ENCODE data around the gene SETBP1. TPM values are rescaled to one million over a fixed set of nuclear protein-coding genes. Genes with fewer than 3 reads are reported as not detected.

SETBP1 gene
- total and polyA plus RNA-seq, 2 of the 13 experiments (the other 11 are each of a cell fraction or from before 2014, with no cell fraction given), result 0.18 to 0.65 TPM

DNA sequence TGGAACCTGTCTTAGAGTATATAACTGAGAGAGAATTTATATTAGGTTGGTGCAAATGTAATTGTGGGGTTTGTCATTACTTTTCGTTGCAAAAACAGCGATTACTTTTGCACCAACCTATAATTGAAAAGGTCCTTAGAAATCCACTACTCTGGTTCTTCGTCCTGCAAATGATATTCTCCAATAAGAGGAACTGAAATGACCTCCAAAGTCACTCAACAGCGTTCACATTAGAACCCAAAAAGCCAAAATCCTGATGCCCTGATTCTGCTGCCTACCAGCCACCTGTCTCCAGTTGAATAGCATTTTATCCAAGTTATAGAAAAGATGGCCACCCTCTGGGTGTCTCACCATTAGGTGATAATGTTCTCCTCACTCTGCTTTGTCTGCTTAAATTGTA is 230.6 kb downstream of the SETBP1 start:
- no TSS peak for BruUV-seq (replicated peaks)
- Histone ChIP-seq H3K27ac (ENCODE audit: extremely low read length, insufficient read depth, low read length) (no peak overlapping the region), H3K27me3 (ENCODE audit: control insufficient read depth in 1 of 2, insufficient read depth in 2 of 2, low read length in 2 of 2) (no peaks in the 10 kb centered on the region), H3K4me3 (replicated peaks in 1 of 3; ENCODE audit: insufficient read depth in 1 of 3, low read depth in 2 of 3, low read length in 3 of 3) (no peak overlapping the region), H2AFZ (ENCODE audit: low read length) (no peak overlapping the region), H3K9ac (ENCODE audit: insufficient read depth, low read depth, low read length) (no peak overlapping the region), H3K9me3 (ENCODE audit: low read length) (no peaks in the 10 kb centered on the region), H3K79me2 (ENCODE audit: insufficient read depth, low read length) (no peaks in the 10 kb centered on the region), H3K4me2 (ENCODE audit: low read depth, low read length) (no peak overlapping the region), H3K4me1 (ENCODE audit: insufficient read depth, low read length) (no peaks in the 10 kb centered on the region), H4K20me1 (ENCODE audit: insufficient read depth, low read length) (no peaks in the 10 kb centered on the region), H3K36me3 (replicated peaks in 1 of 2; ENCODE audit: control insufficient read depth in 1 of 2, insufficient read depth in 2 of 2, low read length in 2 of 2) (no peaks in the 10 kb centered on the region)
- CTCF ChIA-PET (ENCODE audit: low intra/inter-chr PET ratio, low total read pairs), result no interaction called here
- no peak for DNase-seq (ENCODE audit: low spot score)
- POLR2A ChIA-PET, result no interaction called here
- in situ Hi-C loops (cut with HindIII; ENCODE audit: extremely low pct_ligation_motif_present, low pct_unique_long_range_greater_than_20kb), result no loop called here
- no peak for ATAC-seq
- 47% methylated on average over 4 of the region's 4 CpGs for WGBS (ENCODE audit: low lambda C conversion rate)
- TF ChIP-seq, protein P1, sequence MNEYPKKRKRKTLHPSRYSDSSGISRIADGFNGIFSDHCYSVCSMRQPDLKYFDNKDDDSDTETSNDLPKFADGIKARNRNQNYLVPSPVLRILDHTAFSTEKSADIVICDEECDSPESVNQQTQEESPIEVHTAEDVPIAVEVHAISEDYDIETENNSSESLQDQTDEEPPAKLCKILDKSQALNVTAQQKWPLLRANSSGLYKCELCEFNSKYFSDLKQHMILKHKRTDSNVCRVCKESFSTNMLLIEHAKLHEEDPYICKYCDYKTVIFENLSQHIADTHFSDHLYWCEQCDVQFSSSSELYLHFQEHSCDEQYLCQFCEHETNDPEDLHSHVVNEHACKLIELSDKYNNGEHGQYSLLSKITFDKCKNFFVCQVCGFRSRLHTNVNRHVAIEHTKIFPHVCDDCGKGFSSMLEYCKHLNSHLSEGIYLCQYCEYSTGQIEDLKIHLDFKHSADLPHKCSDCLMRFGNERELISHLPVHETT (CRISPR knock-in tag; conservative IDR thresholded peaks at IDR 0.05), result no peak
- TF ChIP-seq TBX2 (CRISPR knock-in tag; IDR thresholded peaks at IDR 0.05; ENCODE audit: borderline replicate concordance) (no peak), ZFP36L2 (CRISPR knock-in tag; IDR thresholded peaks at IDR 0.05) (no peak), ZNF780A (CRISPR knock-in tag; IDR thresholded peaks at IDR 0.05) (no peak), ZNF850 (CRISPR knock-in tag; conservative IDR thresholded peaks at IDR 0.05) (no peak), NPAS2 (CRISPR knock-in tag; IDR thresholded peaks at IDR 0.05; ENCODE audit: borderline replicate concordance) (no peak), KDM3A (CRISPR knock-in tag; IDR thresholded peaks at IDR 0.05; ENCODE audit: low read depth) (no peak), BRD4 (CRISPR knock-in tag; IDR thresholded peaks at IDR 0.05) (no peak), ETV5 (CRISPR knock-in tag; IDR thresholded peaks at IDR 0.05; ENCODE audit: borderline replicate concordance) (no peak), POLR2AphosphoS2 (IDR thresholded peaks at IDR 0.05; ENCODE audit: low read depth, low read length) (no peak), ZNF383 (CRISPR knock-in tag; IDR thresholded peaks at IDR 0.05; ENCODE audit: borderline replicate concordance) (no peak), ZFP41 (CRISPR knock-in tag; IDR thresholded peaks at IDR 0.05; ENCODE audit: borderline replicate concordance) (no peak), TOPORS (CRISPR knock-in tag; IDR thresholded peaks at IDR 0.05) (no peak), TBP (CRISPR knock-in tag; IDR thresholded peaks at IDR 0.05) (no peak), RBFOX2 (IDR thresholded peaks at IDR 0.05; ENCODE audit: low read depth, low read length) (no peak)
- intact Hi-C loops (cut with micrococcal nuclease; ENCODE audit: unreplicated experiment), result no loop called here
- no peak for FAIRE-seq
